ENCODE measurements around the gene SIRT2. TPM values are rescaled to one million over a fixed set of nuclear protein-coding genes. Genes with fewer than 3 reads are reported as not detected.

Gene SIRT2
- total and polyA plus RNA-seq, 2 donors from 2014 or later: 36.0 to 56.9 TPM

- no peaks in the 10 kb centered on the region for H3K27me3 ChIP-seq (ENCODE audit: control insufficient read depth, insufficient read depth, low read length)
- peak overlapping the region in 1 of 3 donors; percentile 5 for H3K9ac ChIP-seq (ENCODE audit: low read length in 3 of 3)
- H3K27ac ChIP-seq (ENCODE audit: low read depth in 2 of 2, low read length in 2 of 2): no peak overlapping the region
- H3K9me3 ChIP-seq (ENCODE audit: control insufficient read depth in 2 of 3, insufficient read depth in 1 of 3, low read length in 3 of 3): no peaks in the 10 kb centered on the region
- intact Hi-C loops (cut with DNase I): no loop called here
- DNase-seq: peak in 1 of 5 donors; percentile 16
- peaks cover 26 to 68% (median 63%) of the 10 kb centered on the region in 3 donors for H3K36me3 ChIP-seq (ENCODE audit: control insufficient read depth in 2 of 3, insufficient read depth in 3 of 3, low read length in 3 of 3)
- TF ChIP-seq CTCF (IDR thresholded peaks at IDR 0.05; ENCODE audit: borderline replicate concordance, extremely low read depth, insufficient read depth): no peak
- H3K4me1 ChIP-seq (ENCODE audit: control insufficient read depth in 2 of 3, insufficient read depth in 2 of 3, low read depth in 1 of 3, low read length in 3 of 3): peaks cover 0 to 18% (median 7%) of the 10 kb centered on the region in 3 donors
- no peak for FAIRE-seq
- no peak overlapping the region for H3K4me3 ChIP-seq (ENCODE audit: low read length in 3 of 3)
These were observed 53.9 kb downstream of the SIRT2 start for GRCh38 chr19:38845374-38846024.

GRCh38 chr19:38844093-38844686 is 55.2 kb downstream of the SIRT2 start:
- Histone ChIP-seq H3K4me1 (ENCODE audit: control insufficient read depth in 2 of 3, insufficient read depth in 2 of 3, low read depth in 1 of 3, low read length in 3 of 3) (peaks cover 0 to 18% (median 7%) of the 10 kb centered on the region in 3 donors), H3K27ac (ENCODE audit: low read depth in 2 of 2, low read length in 2 of 2) (no peak overlapping the region), H3K4me3 (ENCODE audit: low read length in 3 of 3) (no peak overlapping the region), H3K9ac (ENCODE audit: low read length in 3 of 3) (no peak overlapping the region), H3K36me3 (ENCODE audit: control insufficient read depth in 2 of 3, insufficient read depth in 3 of 3, low read length in 3 of 3) (peaks cover 29 to 79% (median 69%) of the 10 kb centered on the region in 3 donors), H3K27me3 (ENCODE audit: control insufficient read depth, insufficient read depth, low read length) (no peaks in the 10 kb centered on the region), H3K9me3 (ENCODE audit: control insufficient read depth in 2 of 3, insufficient read depth in 1 of 3, low read length in 3 of 3) (no peaks in the 10 kb centered on the region)
- no peak for DNase-seq
- no peak for TF ChIP-seq CTCF (IDR thresholded peaks at IDR 0.05; ENCODE audit: borderline replicate concordance, extremely low read depth, insufficient read depth)
- intact Hi-C loops (cut with DNase I): no loop called here
- no peak for FAIRE-seq

GRCh38 chr19:38843175-38843758 is 56.2 kb downstream of the SIRT2 start:
- Histone ChIP-seq H3K27me3 (ENCODE audit: control insufficient read depth, insufficient read depth, low read length) (no peaks in the 10 kb centered on the region), H3K36me3 (ENCODE audit: control insufficient read depth in 2 of 3, insufficient read depth in 3 of 3, low read length in 3 of 3) (peaks cover 35 to 88% (median 78%) of the 10 kb centered on the region in 3 donors), H3K9ac (ENCODE audit: low read length in 3 of 3) (no peak overlapping the region), H3K4me1 (ENCODE audit: control insufficient read depth in 2 of 3, insufficient read depth in 2 of 3, low read depth in 1 of 3, low read length in 3 of 3) (peaks cover 0 to 12% (median 7%) of the 10 kb centered on the region in 3 donors), H3K4me3 (ENCODE audit: low read length in 3 of 3) (no peak overlapping the region), H3K27ac (ENCODE audit: low read depth in 2 of 2, low read length in 2 of 2) (no peak overlapping the region), H3K9me3 (ENCODE audit: control insufficient read depth in 2 of 3, insufficient read depth in 1 of 3, low read length in 3 of 3) (no peaks in the 10 kb centered on the region)
- intact Hi-C loops (cut with DNase I): no loop called here
- FAIRE-seq (no peak), DNase-seq (no peak)
- TF ChIP-seq CTCF (IDR thresholded peaks at IDR 0.05; ENCODE audit: borderline replicate concordance, extremely low read depth, insufficient read depth): no peak

Data from kidney (tissue), 14 donors.